Peyer's patch (tissue), 4 donors: ENCODE data around the gene LCP2.

Experiments used
- CTCF ChIP-seq, 6 experiments: fragments of 450-650 bp in 4 of 6; fragments of 200-600 bp in 2 of 6; sonication (generic) in 1 of 6; IDR thresholded peaks; one replicate each; pipeline ENCODE4 v1.5.1; 2017 to 2019; ENCODE audit warnings: antibody characterized with exemption in 6 of 6, mild to moderate bottlenecking in 3 of 6, moderate library complexity in 1 of 6
- POLR2A ChIP-seq, 2 donors: fragments of 450-650 bp; IDR thresholded peaks; one replicate each; pipeline ENCODE4 v1.5.1; 2017; ENCODE audit warnings: antibody characterized with exemption in 2 of 2, mild to moderate bottlenecking in 2 of 2, moderate library complexity in 2 of 2

GRCh38 chr5:170347022-170347567 is 49.5 kb upstream of the LCP2 start:
- TF ChIP-seq CTCF (IDR thresholded peaks at IDR 0.05) = no peak
- no peak for TF ChIP-seq POLR2A (IDR thresholded peaks at IDR 0.05)
